Right lobe of liver (tissue), 6 donors: ENCODE results near the gene DDX1. TPM values are rescaled to one million over a fixed set of nuclear protein-coding genes. Genes with fewer than 3 reads are reported as not detected.

Experiments
- ATAC-seq, 4 donors: fragments of 200-7000 bp; cut with Tn5 transposase; one replicate each; pipeline ENCODE4 v1.9.1; 2020; ENCODE audit warnings: mild to moderate bottlenecking in 4 of 4, moderate library complexity in 4 of 4
- DNase-seq, 3 donors: peaks; one replicate each; pipeline ENCODE4 v3.0.0-alpha.2; 2020
- H3K27ac ChIP-seq, 3 donors: fragments of 200-600 bp; one replicate each; pipeline ENCODE4 v1.8.0; 2022
- H3K27me3 ChIP-seq, 2 donors: fragments of 200-600 bp; one replicate each; pipeline ENCODE4 v1.8.0; 2022
- H3K36me3 ChIP-seq, 4 donors: fragments of 200-600 bp; sonication (generic) in 1 of 4; one replicate each; pipeline versions ENCODE4 v1.5.1 to v1.8.0; 2017 to 2022; ENCODE audit warnings: control low read depth in 1 of 4
- H3K4me1 ChIP-seq, 4 donors: fragments of 200-600 bp; sonication (generic) in 1 of 4; one replicate each; pipeline versions ENCODE4 v1.5.1 to v1.8.0; 2017 to 2022; ENCODE audit warnings: control low read depth in 1 of 4
- H3K4me3 ChIP-seq, 3 donors: fragments of 200-600 bp; one replicate each; pipeline ENCODE4 v1.8.0; 2022
- H3K9me3 ChIP-seq, 4 donors: fragments of 200-600 bp; sonication (generic) in 1 of 4; one replicate each; pipeline versions ENCODE4 v1.5.1 to v1.8.0; 2017 to 2022; ENCODE audit warnings: control low read depth in 1 of 4
- POLR2A ChIP-seq: fragments of 450-650 bp; IDR thresholded peaks from one replicate; pipeline ENCODE4 v1.6.1; 2017; ENCODE audit warnings: antibody characterized with exemption, mild to moderate bottlenecking
- WGBS: methylation state at CpG from one replicate; pipeline ENCODE4 v1.1.6; 2018; ENCODE audit warnings: low coverage, low lambda C conversion rate; ENCODE audit not compliant: insufficient coverage; ENCODE audit errors: missing lambda C conversion rate; 5-methylcytosine and 5-hydroxymethylcytosine counted together
- intact Hi-C, 2 donors: fragments of 100-400 bp; cut with DNase I; formaldehyde crosslinking; loops; one replicate each; pipeline versions ENCODE4 v1.11.2 to v1.14.1; 2022
- total RNA-seq, 6 experiments: library from RNA; depleted of rRNA in 2 of 6; stranded (reverse); fragments of >200 nt in 2 of 6; fragmentation: NEBNext Ultra II Directional in 3 of 6; extraction: Animal tissue kit (Norgen Biotek cat#: 25700) in 3 of 6; gene quantifications; one replicate each; pipeline versions ENCODE4 v1.1.0 to v1.2.4, GENCODE V29; 2016 to 2023
- TF ChIP-seq, protein P1 (sequence below), 4 donors: fragments of 200-600 bp in 3 of 4; fragments of 450-650 bp in 1 of 4; IDR thresholded peaks; one replicate each; pipeline versions ENCODE4 v1.5.1 to v1.8.0; 2016 to 2022; ENCODE audit warnings: antibody characterized with exemption in 4 of 4, mild to moderate bottlenecking in 2 of 4
- donor health status: DM: no; HTN: yes; CAD: no.
- donor health status: DM: no; HTN: no; CAD: no.
- donor health status: DM: no; HTN: no; CAD: no.
- donor health status: DM: no; HTN: yes; CAD: no.
- donor health status: DM: no; HTN: yes; CAD: no.

The DDX1 gene
- total RNA-seq, 6 experiments from 2014 or later, result 29.7 to 43.5 (median 37.6) TPM

GRCh38 chr2:15622614-15623480 lies 31.2 kb downstream of the DDX1 start:
- intact Hi-C loops, result no loop called here
- no peak overlapping the region for H3K27ac ChIP-seq
- H3K4me1 ChIP-seq, result no peaks in the 10 kb centered on the region
- TF ChIP-seq, protein P1, sequence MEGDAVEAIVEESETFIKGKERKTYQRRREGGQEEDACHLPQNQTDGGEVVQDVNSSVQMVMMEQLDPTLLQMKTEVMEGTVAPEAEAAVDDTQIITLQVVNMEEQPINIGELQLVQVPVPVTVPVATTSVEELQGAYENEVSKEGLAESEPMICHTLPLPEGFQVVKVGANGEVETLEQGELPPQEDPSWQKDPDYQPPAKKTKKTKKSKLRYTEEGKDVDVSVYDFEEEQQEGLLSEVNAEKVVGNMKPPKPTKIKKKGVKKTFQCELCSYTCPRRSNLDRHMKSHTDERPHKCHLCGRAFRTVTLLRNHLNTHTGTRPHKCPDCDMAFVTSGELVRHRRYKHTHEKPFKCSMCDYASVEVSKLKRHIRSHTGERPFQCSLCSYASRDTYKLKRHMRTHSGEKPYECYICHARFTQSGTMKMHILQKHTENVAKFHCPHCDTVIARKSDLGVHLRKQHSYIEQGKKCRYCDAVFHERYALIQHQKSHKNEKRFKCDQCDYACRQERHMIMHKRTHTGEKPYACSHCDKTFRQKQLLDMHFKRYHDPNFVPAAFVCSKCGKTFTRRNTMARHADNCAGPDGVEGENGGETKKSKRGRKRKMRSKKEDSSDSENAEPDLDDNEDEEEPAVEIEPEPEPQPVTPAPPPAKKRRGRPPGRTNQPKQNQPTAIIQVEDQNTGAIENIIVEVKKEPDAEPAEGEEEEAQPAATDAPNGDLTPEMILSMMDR (IDR thresholded peaks at IDR 0.05), result no peak
- no peak for TF ChIP-seq POLR2A
- ATAC-seq (no peak), DNase-seq (no peak)
- peaks cover 7 to 71% (median 36%) of the 10 kb centered on the region in 4 donors for H3K36me3 ChIP-seq
- 90% methylated on average over 3 of the region's 3 CpGs for WGBS
- H3K9me3 ChIP-seq, result no peaks in the 10 kb centered on the region
- H3K27me3 ChIP-seq, result no peaks in the 10 kb centered on the region
- H3K4me3 ChIP-seq, result no peak overlapping the region

DNA sequence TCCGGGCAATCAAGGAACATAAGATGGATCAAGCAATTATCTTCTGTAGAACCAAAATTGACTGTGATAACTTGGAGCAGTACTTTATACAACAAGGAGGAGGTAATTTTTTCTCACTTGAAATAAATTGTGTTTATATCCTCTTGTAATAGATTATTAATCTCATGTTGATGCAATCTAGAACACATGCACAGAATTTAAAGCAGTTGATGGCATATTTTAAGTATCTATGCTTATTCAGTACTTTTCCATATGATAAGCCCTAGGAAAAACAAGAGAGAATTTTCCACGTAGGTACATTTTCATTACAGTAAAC lies 31.8 kb downstream of the DDX1 start:
- H3K9me3 ChIP-seq, result no peaks in the 10 kb centered on the region
- DNase-seq (no peak), ATAC-seq (no peak)
- no peaks in the 10 kb centered on the region for H3K27me3 ChIP-seq
- intact Hi-C loops, result no loop called here
- 91% methylated on average over 2 of the region's 2 CpGs for WGBS
- H3K36me3 ChIP-seq, result peaks cover 7 to 65% (median 33%) of the 10 kb centered on the region in 4 donors
- H3K4me1 ChIP-seq, result no peaks in the 10 kb centered on the region
- H3K27ac ChIP-seq, result no peak overlapping the region
- TF ChIP-seq, protein P1 (IDR thresholded peaks at IDR 0.05), result no peak
- no peak for TF ChIP-seq POLR2A
- no peak overlapping the region for H3K4me3 ChIP-seq

DNA sequence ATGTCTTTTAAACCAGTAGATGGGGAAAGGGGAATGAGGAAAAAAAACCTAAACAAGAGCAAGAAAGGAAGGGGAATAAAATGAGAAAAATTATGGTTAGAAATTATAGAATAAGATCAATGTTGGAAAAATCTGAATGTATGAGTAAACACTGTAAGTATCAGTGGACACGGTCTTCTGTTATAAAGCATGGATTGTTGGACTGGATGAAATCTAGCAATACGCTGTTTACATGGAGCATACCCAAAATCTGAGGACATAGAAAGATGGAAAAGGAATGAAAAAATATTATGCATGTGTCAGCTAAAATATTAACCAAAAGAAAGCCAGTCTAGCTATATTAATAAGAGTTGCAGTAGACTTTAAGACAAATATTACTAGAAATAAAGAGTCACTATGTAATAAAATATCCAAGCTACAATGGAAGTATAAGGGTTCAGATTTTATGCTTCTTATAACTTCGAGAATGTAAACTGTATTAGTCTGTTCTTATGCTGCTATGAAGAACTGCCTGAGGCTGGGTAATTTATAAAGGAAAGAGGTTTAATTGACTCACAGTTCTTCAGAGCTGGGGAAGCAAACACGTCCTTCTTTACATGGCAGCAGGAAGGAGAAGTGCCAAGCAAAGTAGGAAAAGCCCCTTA lies 32.4 kb downstream of the DDX1 start:
- WGBS, result 47% methylated on average over 2 of the region's 4 CpGs
- H3K9me3 ChIP-seq, result no peaks in the 10 kb centered on the region
- no peaks in the 10 kb centered on the region for H3K4me1 ChIP-seq
- H3K4me3 ChIP-seq, result no peak overlapping the region
- intact Hi-C loops, result no loop called here
- peaks cover 6 to 59% (median 30%) of the 10 kb centered on the region in 4 donors for H3K36me3 ChIP-seq
- H3K27me3 ChIP-seq, result no peaks in the 10 kb centered on the region
- ATAC-seq, result no peak
- DNase-seq, result no peak
- no peak overlapping the region for H3K27ac ChIP-seq
- no peak for TF ChIP-seq POLR2A
- TF ChIP-seq, protein P1 (IDR thresholded peaks at IDR 0.05), result no peak

DNA sequence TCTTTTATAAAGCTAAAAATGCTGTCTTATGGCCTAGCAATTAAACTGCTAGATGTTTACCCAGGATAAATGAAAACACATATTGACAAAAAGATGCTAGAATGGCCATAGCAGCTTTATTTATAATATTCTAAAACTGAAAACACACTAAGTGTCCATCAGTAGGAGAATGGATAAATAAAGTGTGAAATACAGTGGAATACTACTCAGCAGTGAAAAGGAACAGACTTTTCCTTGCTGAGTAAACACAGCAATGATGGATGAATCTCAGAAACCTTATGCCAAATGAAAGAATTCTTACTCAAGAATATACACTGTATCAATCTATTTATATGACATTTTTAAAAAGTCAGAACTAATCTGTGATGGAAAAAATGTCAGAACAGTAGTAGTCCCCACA lies 33.2 kb downstream of the DDX1 start:
- Histone ChIP-seq H3K4me1 (no peaks in the 10 kb centered on the region), H3K9me3 (no peaks in the 10 kb centered on the region), H3K36me3 (peaks cover 6 to 58% (median 33%) of the 10 kb centered on the region in 4 donors), H3K27ac (no peak overlapping the region), H3K27me3 (no peaks in the 10 kb centered on the region), H3K4me3 (no peak overlapping the region)
- TF ChIP-seq POLR2A, result no peak
- TF ChIP-seq, protein P1 (IDR thresholded peaks at IDR 0.05), result no peak
- ATAC-seq (no peak), DNase-seq (no peak)
- intact Hi-C loops, result no loop called here
